IMR-90 (cell line): Measurements from ENCODE around the gene CYP2B6.

ENCODE experiments used
- BHLHE40 ChIP-seq: fragments of 150-350 bp; IDR thresholded peaks from 2 replicates; pipeline ENCODE4 v1.6.1; 2016; ENCODE audit warnings: mild to moderate bottlenecking, low read depth, low read length
- CHD1 ChIP-seq: IDR thresholded peaks from 2 replicates; pipeline ENCODE4 v1.6.1; 2012; ENCODE audit warnings: low read depth, low read length, improper control_type of control experiment
- CTCF ChIP-seq: conservative IDR thresholded peaks from 2 replicates; pipeline ENCODE4 v1.5.1; 2012; ENCODE audit warnings: mild to moderate bottlenecking, low read depth, low read length, improper control_type of control experiment
- MAFK ChIP-seq: IDR thresholded peaks from 2 replicates; pipeline ENCODE4 v1.6.1; 2012; ENCODE audit warnings: low read depth, low read length, improper control_type of control experiment
- MXI1 ChIP-seq: IDR thresholded peaks from 2 replicates; pipeline ENCODE4 v1.6.1; 2012; ENCODE audit warnings: low read depth, mild to moderate bottlenecking, low read length, moderate library complexity, borderline replicate concordance
- POLR2A ChIP-seq: IDR thresholded peaks from 2 replicates; pipeline ENCODE4 v1.6.1; 2012; ENCODE audit warnings: mild to moderate bottlenecking, low read depth, low read length
- RAD21 ChIP-seq: IDR thresholded peaks from 2 replicates; pipeline ENCODE4 v1.6.1; 2012; ENCODE audit warnings: low read length, improper control_type of control experiment
- SMC3 ChIP-seq: fragments of 150-350 bp; IDR thresholded peaks from 2 replicates; pipeline ENCODE4 v1.6.1; 2016; ENCODE audit warnings: low read depth, mild to moderate bottlenecking, antibody characterized with exemption, low read length, moderate library complexity
- TF ChIP-seq, protein P1 (sequence below): fragments of 150-350 bp; IDR thresholded peaks from 2 replicates; pipeline ENCODE4 v1.6.1; 2017; ENCODE audit warnings: mild to moderate bottlenecking, antibody characterized with exemption, low read length, low read depth

DNA sequence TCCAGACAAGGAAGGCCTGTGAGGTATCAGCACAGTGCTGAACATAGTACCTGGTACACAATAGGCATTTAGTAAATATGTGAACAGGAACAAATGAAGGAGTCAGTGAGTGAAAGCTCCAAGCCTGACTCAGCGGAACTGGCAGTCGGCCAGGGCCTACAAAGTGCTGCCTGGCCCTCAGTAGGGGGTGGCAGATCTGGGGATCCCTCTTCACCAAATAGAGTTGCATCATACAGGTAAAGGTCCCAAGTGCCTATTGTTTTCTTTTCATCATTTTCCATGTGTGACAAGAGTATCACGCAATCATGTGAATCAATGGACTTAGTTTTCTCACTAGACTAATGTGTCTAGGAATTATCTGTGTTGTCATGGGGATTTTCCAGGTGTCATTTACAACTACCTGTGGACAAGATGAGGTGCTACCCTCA is 9.2 kb downstream of the CYP2B6 start:
- TF ChIP-seq POLR2A: no peak
- TF ChIP-seq CTCF: no peak
- TF ChIP-seq, protein P1, sequence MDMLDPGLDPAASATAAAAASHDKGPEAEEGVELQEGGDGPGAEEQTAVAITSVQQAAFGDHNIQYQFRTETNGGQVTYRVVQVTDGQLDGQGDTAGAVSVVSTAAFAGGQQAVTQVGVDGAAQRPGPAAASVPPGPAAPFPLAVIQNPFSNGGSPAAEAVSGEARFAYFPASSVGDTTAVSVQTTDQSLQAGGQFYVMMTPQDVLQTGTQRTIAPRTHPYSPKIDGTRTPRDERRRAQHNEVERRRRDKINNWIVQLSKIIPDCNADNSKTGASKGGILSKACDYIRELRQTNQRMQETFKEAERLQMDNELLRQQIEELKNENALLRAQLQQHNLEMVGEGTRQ: no peak
- TF ChIP-seq MXI1: no peak
- TF ChIP-seq SMC3: no peak
- TF ChIP-seq MAFK: no peak
- TF ChIP-seq RAD21: no peak
- no peak for TF ChIP-seq BHLHE40
- TF ChIP-seq CHD1: no peak
